HCT116 (cell line): ENCODE data around the gene MAP3K8. TPM values are rescaled to one million over a fixed set of nuclear protein-coding genes. Genes with fewer than 3 reads are reported as not detected.

Source experiments
- ATAC-seq: fragments of 200-7000 bp; cut with Tn5 transposase; 2 replicates; pipeline ENCODE4 v1.9.1; 2020; ENCODE audit warnings: mild to moderate bottlenecking, moderate library complexity
- BruUV-seq: library from RNA; stranded (reverse); fragments of 400-500 nt; replicated peaks from 2 replicates; lab custom pipeline; 2021; lab: Mats Ljungman, UMichigan
- CTCF ChIA-PET: fragments of 300-600 bp; sonication (Branson Sonifier 250); formaldehyde crosslinking; loops from one replicate; lab custom pipeline; 2021; ENCODE audit warnings: antibody characterized with exemption; lab: Charles Lee
- POLR2A ChIA-PET: fragments of 300-600, 350-600 bp; sonication (Branson Sonifier 250); formaldehyde crosslinking; loops from one replicate; lab custom pipeline; 2021; ENCODE audit warnings: antibody characterized with exemption; lab: Charles Lee
- RAD21 ChIA-PET, 2 experiments: fragments of 300-600 bp; sonication (Branson Sonifier 250); formaldehyde crosslinking; loops; one replicate each; lab custom pipeline; 2023; ENCODE audit warnings: low total read pairs in 2 of 2; ENCODE audit not compliant: uncharacterized antibody in 2 of 2, unreplicated experiment in 2 of 2, low non-redundant PET in 1 of 2; lab: Charles Lee
- DNase-seq: peaks from one replicate; pipeline ENCODE4 v3.0.0-alpha.2; 2010; ENCODE audit warnings: low read depth, low spot score
- H2AFZ ChIP-seq: fragments of 200-600 bp; shearing (Covaris generic), sonication (generic); 2 replicates; pipeline ENCODE4 v1.6.1; 2017; ENCODE audit warnings: low read depth, mixed run types, mixed read lengths, antibody characterized with exemption, low read length; ENCODE audit not compliant: poor library complexity, severe bottlenecking
- H3K27ac ChIP-seq: 2 replicates; pipeline ENCODE4 v1.5.1; 2012; ENCODE audit warnings: low read depth, low read length
- H3K27me3 ChIP-seq: fragments of 200-600 bp; sonication (generic); 2 replicates; pipeline ENCODE4 v1.6.1; 2016; ENCODE audit warnings: mixed run types, low read length, mixed read lengths; ENCODE audit not compliant: insufficient read depth
- H3K36me3 ChIP-seq, 2 experiments: fragments of 200-500 bp in 1 of 2; fragments of 200-600 bp in 1 of 2; sonication (Bioruptor generic) in 1 of 2; sonication (generic) in 1 of 2; 2 replicates each; pipeline versions ENCODE4 v1.5.1 to v1.6.1; 2014 to 2016; ENCODE audit warnings: low read length in 2 of 2, inconsistent platforms in 1 of 2, mixed read lengths in 1 of 2, mixed run types in 1 of 2; ENCODE audit not compliant: insufficient read depth in 2 of 2, control insufficient read depth in 1 of 2
- H3K4me1 ChIP-seq, 2 experiments: fragments of 200-600 bp in 1 of 2; sonication (generic) in 1 of 2; 2 replicates each; pipeline versions ENCODE4 v1.5.1 to v1.6.1; 2012 to 2017; ENCODE audit warnings: low read length in 2 of 2, inconsistent platforms in 1 of 2, mild to moderate bottlenecking in 1 of 2, mixed read lengths in 1 of 2, mixed run types in 1 of 2, moderate library complexity in 1 of 2; ENCODE audit not compliant: insufficient read depth in 2 of 2, control insufficient read depth in 1 of 2
- H3K4me2 ChIP-seq: fragments of 200-600 bp; sonication (generic); 2 replicates; pipeline ENCODE4 v1.6.1; 2017; ENCODE audit warnings: mixed run types, low read length, mixed read lengths
- H3K4me3 ChIP-seq, 2 experiments: fragments of 200-600 bp in 1 of 2; sonication (generic) in 1 of 2; replicated peaks in 1 of 2; 2 replicates each; pipeline ENCODE4 v1.5.1; 2011 to 2016; ENCODE audit warnings: low read length in 2 of 2, control low read depth in 1 of 2, low read depth in 1 of 2, mild to moderate bottlenecking in 1 of 2, mixed read lengths in 1 of 2, mixed run types in 1 of 2
- H3K79me2 ChIP-seq: fragments of 200-600 bp; sonication (generic); 2 replicates; pipeline ENCODE4 v1.6.1; 2017; ENCODE audit warnings: mild to moderate bottlenecking, mixed run types, low read length, moderate library complexity, mixed read lengths; ENCODE audit not compliant: insufficient read depth
- H3K9ac ChIP-seq: fragments of 200-600 bp; sonication (generic); 2 replicates; pipeline ENCODE4 v1.6.1; 2016; ENCODE audit warnings: low read length, mixed read lengths
- H3K9me2 ChIP-seq: fragments of 200-600 bp; sonication (generic), shearing (Covaris generic); 2 replicates; pipeline ENCODE4 v1.6.1; 2017; ENCODE audit warnings: mixed run types, mild to moderate bottlenecking, moderate library complexity; ENCODE audit not compliant: insufficient read depth
- H3K9me3 ChIP-seq, 2 experiments: fragments of 200-500 bp in 1 of 2; fragments of 200-600 bp in 1 of 2; sonication (Bioruptor generic) in 1 of 2; sonication (generic) in 1 of 2; 2 replicates each; pipeline ENCODE4 v1.6.1; 2014 to 2017; ENCODE audit warnings: low read length in 2 of 2, mixed read lengths in 2 of 2, inconsistent platforms in 1 of 2, low read depth in 1 of 2, mild to moderate bottlenecking in 1 of 2, mixed run types in 1 of 2, moderate library complexity in 1 of 2; ENCODE audit not compliant: control insufficient read depth in 1 of 2, insufficient read depth in 1 of 2
- H4K20me1 ChIP-seq: fragments of 200-600 bp; sonication (generic), shearing (Covaris generic); 2 replicates; pipeline ENCODE4 v1.6.1; 2017; ENCODE audit warnings: mixed run types, mild to moderate bottlenecking, moderate library complexity; ENCODE audit not compliant: insufficient read depth
- CBX3 ChIP-seq: IDR thresholded peaks from 2 replicates; pipeline ENCODE4 v1.6.1; 2012; ENCODE audit warnings: low read depth
- EZH2 ChIP-seq: fragments of 200-600 bp; sonication (generic); IDR thresholded peaks from 2 replicates; pipeline ENCODE4 v1.6.1; 2017; ENCODE audit warnings: antibody characterized with exemption, mixed run types
- RAD21 ChIP-seq: IDR thresholded peaks from 2 replicates; pipeline ENCODE4 v1.6.1; 2012; ENCODE audit warnings: low read depth, mild to moderate bottlenecking
- intact Hi-C: fragments of 100-400 bp; cut with micrococcal nuclease; formaldehyde crosslinking; loops from 2 replicates; pipeline ENCODE4 v1.10.0; 2022
- total RNA-seq: library from RNA; stranded (reverse); gene quantifications from one replicate; pipeline ENCODE4 v1.2.1, GENCODE V29; 2021; ENCODE audit not compliant: unreplicated experiment
- TF ChIP-seq, protein P1 (sequence below): IDR thresholded peaks from 2 replicates; pipeline ENCODE4 v1.6.1; 2012
- TF ChIP-seq, protein P2 (sequence below), 3 experiments: fragments of 200-600 bp in 1 of 3; sonication (generic) in 1 of 3; IDR thresholded peaks in 2 of 3; conservative IDR thresholded peaks in 1 of 3; 2 replicates each; pipeline ENCODE4 v1.5.1; 2012 to 2017; ENCODE audit warnings: low read depth in 2 of 3, low read length in 2 of 3, antibody characterized with exemption in 1 of 3, borderline replicate concordance in 1 of 3, control low read depth in 1 of 3, mild to moderate bottlenecking in 1 of 3, mixed read lengths in 1 of 3, mixed run types in 1 of 3, moderate library complexity in 1 of 3; ENCODE audit not compliant: insufficient read depth in 1 of 3

Gene MAP3K8
- total RNA-seq, 1 experiment from 2014 or later: 4.5 TPM

DNA sequence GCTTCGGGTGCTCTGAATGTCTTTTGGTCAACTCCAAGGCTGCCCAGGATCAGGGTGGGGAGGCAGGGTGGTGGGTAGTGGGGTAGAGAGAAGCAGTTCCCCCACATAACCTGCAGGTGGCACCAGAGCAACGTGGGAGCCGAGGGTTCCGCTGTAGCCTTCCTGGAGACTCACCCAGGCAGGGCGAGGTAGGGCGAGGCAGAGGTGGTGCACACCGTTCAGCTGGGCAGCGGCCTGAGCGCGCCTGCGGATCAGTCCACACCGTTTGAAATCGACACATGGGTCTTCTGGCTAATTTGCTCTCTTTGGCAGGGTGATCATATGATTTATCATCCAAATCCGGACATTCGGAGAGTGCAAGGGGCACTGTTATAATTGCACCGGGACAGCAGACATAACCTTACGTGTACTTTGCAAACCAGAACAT, 41.4 kb upstream of the MAP3K8 start:
- Histone ChIP-seq H3K27me3 (no peaks in the 10 kb centered on the region), H3K9me2 (no peaks in the 10 kb centered on the region), H2AFZ (peak overlapping the region; percentile 93), H3K36me3 (no peaks in the 10 kb centered on the region), H3K4me2 (peak overlapping the region; percentile 52), H3K27ac (no peak overlapping the region), H3K9me3 (peaks cover 0 to 9% of the 10 kb centered on the region in 2 experiments; a peak in 1 of 4 replicates), H4K20me1 (no peaks in the 10 kb centered on the region), H3K9ac (no peak overlapping the region), H3K4me3 (no peak overlapping the region), H3K4me1 (peaks cover 6 to 19% of the 10 kb centered on the region in 2 experiments), H3K79me2 (no peaks in the 10 kb centered on the region)
- ChIA-PET CTCF (interaction anchor here (0.7 to 2.8 kb wide), 11 partner anchors 33 to 394 kb away, joined by 3 to 31 read pairs (median 4); no protein-coding TSS in a partner anchor), RAD21 (interaction anchor here (0.7 to 2.3 kb wide), 4 partner anchors 191 to 199 kb away, joined by 3 to 13 read pairs (median 7); no protein-coding TSS in a partner anchor), POLR2A (no interaction called here)
- peak; percentile 95 for ATAC-seq
- TF ChIP-seq RAD21 (peak; percentile 94), CBX3 (peak; percentile 52; the same call in 1 of the 2 replicates), EZH2 (no peak)
- TF ChIP-seq, protein P1, sequence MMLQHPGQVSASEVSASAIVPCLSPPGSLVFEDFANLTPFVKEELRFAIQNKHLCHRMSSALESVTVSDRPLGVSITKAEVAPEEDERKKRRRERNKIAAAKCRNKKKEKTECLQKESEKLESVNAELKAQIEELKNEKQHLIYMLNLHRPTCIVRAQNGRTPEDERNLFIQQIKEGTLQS: no peak
- TF ChIP-seq, protein P2, sequence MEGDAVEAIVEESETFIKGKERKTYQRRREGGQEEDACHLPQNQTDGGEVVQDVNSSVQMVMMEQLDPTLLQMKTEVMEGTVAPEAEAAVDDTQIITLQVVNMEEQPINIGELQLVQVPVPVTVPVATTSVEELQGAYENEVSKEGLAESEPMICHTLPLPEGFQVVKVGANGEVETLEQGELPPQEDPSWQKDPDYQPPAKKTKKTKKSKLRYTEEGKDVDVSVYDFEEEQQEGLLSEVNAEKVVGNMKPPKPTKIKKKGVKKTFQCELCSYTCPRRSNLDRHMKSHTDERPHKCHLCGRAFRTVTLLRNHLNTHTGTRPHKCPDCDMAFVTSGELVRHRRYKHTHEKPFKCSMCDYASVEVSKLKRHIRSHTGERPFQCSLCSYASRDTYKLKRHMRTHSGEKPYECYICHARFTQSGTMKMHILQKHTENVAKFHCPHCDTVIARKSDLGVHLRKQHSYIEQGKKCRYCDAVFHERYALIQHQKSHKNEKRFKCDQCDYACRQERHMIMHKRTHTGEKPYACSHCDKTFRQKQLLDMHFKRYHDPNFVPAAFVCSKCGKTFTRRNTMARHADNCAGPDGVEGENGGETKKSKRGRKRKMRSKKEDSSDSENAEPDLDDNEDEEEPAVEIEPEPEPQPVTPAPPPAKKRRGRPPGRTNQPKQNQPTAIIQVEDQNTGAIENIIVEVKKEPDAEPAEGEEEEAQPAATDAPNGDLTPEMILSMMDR (IDR thresholded peaks at IDR 0.05 in 2 of 3, conservative IDR thresholded peaks at IDR 0.05 in 1 of 3; ENCODE audit: borderline replicate concordance in 1 of 3, insufficient read depth in 1 of 3, low read depth in 2 of 3, low read length in 2 of 3): peak; percentile 83 to 92 (median 88)
- intact Hi-C loops: loop anchor here (5.0 kb wide), 2 partner anchors 140 to 245 kb away; no protein-coding TSS in a partner anchor
- no TSS peak for BruUV-seq
- peak; percentile 57 for DNase-seq

DNA sequence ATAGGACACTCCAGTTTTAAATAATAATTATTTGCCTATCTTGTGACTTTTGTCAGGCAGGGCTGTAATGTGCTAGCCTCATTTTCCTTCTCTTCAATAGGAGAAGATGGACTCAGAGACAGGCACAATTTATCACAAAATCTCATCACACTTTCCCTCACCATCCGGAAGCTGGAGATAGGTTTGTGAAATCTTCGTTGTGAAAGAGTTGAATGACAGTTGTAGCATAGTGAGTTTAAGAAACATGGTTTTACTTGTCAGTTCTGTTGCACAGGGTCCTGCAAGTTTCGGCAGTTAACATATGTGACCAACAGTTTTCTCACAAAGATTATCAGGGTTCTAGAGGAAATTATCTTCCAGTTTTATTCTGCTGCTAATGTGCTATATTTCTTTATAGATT, 37.7 kb upstream of the MAP3K8 start:
- ChIA-PET POLR2A (no interaction called here), CTCF (no interaction called here), RAD21 (interaction anchor here in 1 of 2 experiments (0.6 kb wide), 1 partner anchor 35 kb away, joined by 3 read pairs; no protein-coding TSS in a partner anchor)
- TF ChIP-seq EZH2: no peak
- Histone ChIP-seq H3K4me2 (no peak overlapping the region), H3K36me3 (no peaks in the 10 kb centered on the region), H4K20me1 (no peaks in the 10 kb centered on the region), H3K27me3 (no peaks in the 10 kb centered on the region), H3K4me3 (no peak overlapping the region), H3K9me2 (no peaks in the 10 kb centered on the region), H3K79me2 (no peaks in the 10 kb centered on the region), H3K9me3 (no peaks in the 10 kb centered on the region), H2AFZ (no peak overlapping the region), H3K9ac (no peak overlapping the region), H3K27ac (no peak overlapping the region), H3K4me1 (peaks cover 0 to 9% of the 10 kb centered on the region in 2 experiments; a peak in 2 of 4 replicates)
- DNase-seq (no peak), ATAC-seq (no peak)
- no TSS peak for BruUV-seq
- intact Hi-C loops: no loop called here
